OCI-LY1 (cell line): ENCODE results near the gene CTNS.

Experiments used
- EZH2 ChIP-seq: fragments of 200-600 bp; sonication (generic), shearing (Covaris generic); IDR thresholded peaks from 2 replicates; pipeline ENCODE4 v1.8.0; 2017; ENCODE audit warnings: borderline replicate concordance, mixed run types, mild to moderate bottlenecking, antibody characterized with exemption, low read length, moderate library complexity, mixed read lengths
- TF ChIP-seq, protein P1 (sequence below): fragments of 200-600 bp; sonication (generic), shearing (Covaris generic); IDR thresholded peaks from 2 replicates; pipeline ENCODE4 v1.5.1; 2017; ENCODE audit warnings: mild to moderate bottlenecking, antibody characterized with exemption, low read length, moderate library complexity, mixed read lengths

DNA sequence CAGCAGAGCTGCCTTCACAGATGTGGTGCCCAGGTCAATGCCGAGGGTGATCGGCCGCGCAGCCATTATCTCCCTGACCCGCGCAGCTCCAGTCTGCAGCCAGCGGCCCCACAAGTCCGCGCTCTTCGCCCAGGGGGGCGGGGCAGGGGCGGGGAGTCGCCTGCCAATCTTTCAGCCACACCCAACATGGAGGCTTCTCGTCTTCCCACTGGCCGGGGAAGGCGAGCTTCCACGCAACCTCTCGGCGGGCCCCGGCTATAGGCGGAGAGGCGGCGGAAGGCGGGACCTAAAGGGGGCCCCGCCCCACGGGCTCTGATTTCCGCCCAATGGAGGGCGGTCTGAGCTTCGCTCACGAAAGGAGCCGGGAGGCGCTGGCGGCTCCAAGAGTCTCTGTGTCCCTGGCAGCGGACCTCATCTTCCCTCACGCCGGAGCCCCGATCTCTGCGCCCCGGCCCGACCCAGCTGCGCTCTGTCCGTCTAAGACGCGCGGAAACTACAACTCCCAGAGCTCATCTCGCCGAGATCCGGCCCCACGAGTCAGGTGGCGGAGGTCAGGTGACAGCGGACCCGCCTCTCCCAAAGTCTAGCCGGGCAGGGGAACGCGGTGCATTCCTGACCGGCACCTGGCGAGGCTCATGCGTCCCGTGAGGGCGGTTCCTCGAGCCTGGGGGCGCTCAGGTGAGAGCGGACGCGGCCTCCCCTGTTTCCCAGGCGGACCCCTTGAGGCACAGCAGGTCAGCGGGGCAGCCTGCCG is at the start of gene CTNS, which contains the start of gene SHPK:
- TF ChIP-seq, protein P1, sequence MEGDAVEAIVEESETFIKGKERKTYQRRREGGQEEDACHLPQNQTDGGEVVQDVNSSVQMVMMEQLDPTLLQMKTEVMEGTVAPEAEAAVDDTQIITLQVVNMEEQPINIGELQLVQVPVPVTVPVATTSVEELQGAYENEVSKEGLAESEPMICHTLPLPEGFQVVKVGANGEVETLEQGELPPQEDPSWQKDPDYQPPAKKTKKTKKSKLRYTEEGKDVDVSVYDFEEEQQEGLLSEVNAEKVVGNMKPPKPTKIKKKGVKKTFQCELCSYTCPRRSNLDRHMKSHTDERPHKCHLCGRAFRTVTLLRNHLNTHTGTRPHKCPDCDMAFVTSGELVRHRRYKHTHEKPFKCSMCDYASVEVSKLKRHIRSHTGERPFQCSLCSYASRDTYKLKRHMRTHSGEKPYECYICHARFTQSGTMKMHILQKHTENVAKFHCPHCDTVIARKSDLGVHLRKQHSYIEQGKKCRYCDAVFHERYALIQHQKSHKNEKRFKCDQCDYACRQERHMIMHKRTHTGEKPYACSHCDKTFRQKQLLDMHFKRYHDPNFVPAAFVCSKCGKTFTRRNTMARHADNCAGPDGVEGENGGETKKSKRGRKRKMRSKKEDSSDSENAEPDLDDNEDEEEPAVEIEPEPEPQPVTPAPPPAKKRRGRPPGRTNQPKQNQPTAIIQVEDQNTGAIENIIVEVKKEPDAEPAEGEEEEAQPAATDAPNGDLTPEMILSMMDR, result no peak
- TF ChIP-seq EZH2, result no peak
